Measurements from ENCODE around the gene HMGXB4. TPM values are rescaled to one million over a fixed set of nuclear protein-coding genes. Genes with fewer than 3 reads are reported as not detected.

The HMGXB4 gene
- total and polyA plus RNA-seq, 9 of the 15 experiments (the other 6 are each of a cell fraction or from before 2014, with no cell fraction given): 9.9 to 31.4 (median 24.8) TPM

DNA sequence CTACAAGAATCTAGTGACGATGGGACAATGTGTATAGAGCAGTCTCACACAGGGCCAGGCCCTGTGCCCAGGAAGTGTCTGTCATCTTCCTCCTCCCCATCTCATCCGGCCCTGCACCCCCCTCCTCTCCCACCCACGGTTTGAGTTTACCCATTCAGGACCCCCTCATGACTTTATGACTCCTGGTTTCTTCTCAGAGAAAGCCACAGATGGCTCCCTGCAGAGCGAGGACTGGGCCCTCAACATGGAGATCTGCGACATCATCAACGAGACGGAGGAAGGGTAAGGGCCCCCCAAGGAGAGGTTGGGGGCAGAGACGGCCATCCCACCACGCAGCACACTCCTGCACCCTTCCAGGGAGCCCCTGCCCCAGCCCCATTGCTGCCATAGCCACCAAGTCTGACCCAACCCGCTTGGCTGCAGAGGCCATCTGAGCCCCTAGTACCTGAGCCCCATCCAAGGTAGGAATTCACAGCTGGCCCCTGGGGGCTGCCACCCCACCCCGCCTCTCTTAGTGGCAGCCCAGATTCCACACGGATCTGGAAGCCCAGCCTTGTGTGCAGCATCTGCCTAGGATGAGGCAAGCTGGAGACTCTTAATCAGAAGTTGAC is 60.5 kb downstream of the HMGXB4 start:
- Histone ChIP-seq H3K4me2 (ENCODE audit: insufficient read depth, low read length) (no peak overlapping the region), H3K9me3 (replicated peaks; ENCODE audit: control insufficient read depth, insufficient read depth, low read depth, low read length) (no peaks in the 10 kb centered on the region), H3K4me1 (replicated peaks in 1 of 2; ENCODE audit: control insufficient read depth in 2 of 2, insufficient read depth in 2 of 2, low read length in 2 of 2) (peaks cover 0 to 3% of the 10 kb centered on the region in 2 experiments; a peak in 2 of 5 replicates), H3K27me3 (ENCODE audit: control insufficient read depth in 2 of 2, insufficient read depth in 2 of 2, low read length in 2 of 2) (no peaks in the 10 kb centered on the region), H3K79me2 (ENCODE audit: control insufficient read depth, insufficient read depth, low read length) (no peaks in the 10 kb centered on the region), H3K9ac (ENCODE audit: insufficient read depth in 1 of 2, low read depth in 2 of 2, low read length in 2 of 2) (no peak overlapping the region), H4K20me1 (replicated peaks; ENCODE audit: control insufficient read depth, insufficient read depth, low read length) (no peaks in the 10 kb centered on the region), H3K27ac (ENCODE audit: extremely low read depth, low read depth, low read length) (no peak overlapping the region), H3K36me3 (ENCODE audit: control insufficient read depth, insufficient read depth, low read length) (peaks cover 11% of the 10 kb centered on the region; the same call in 1 of the 3 replicates), H2AFZ (ENCODE audit: low read depth, low read length) (no peak overlapping the region), H3K9me1 (ENCODE audit: control insufficient read depth, insufficient read depth, low read length) (no peaks in the 10 kb centered on the region), H3K4me3 (no peak overlapping the region)
- TF ChIP-seq TBP (optimal IDR thresholded peaks at IDR 0.05; ENCODE audit: low read depth, low read length) (no peak), ZNF644 (tag; IDR thresholded peaks at IDR 0.05; ENCODE audit: low read depth) (no peak), ZNF311 (CRISPR knock-in tag; IDR thresholded peaks at IDR 0.05) (no peak), FOXA3 (CRISPR knock-in tag; conservative IDR thresholded peaks at IDR 0.05 in 1 of 2, IDR thresholded peaks at IDR 0.05 in 1 of 2) (no peak)
- ChIA-PET CTCF (ENCODE audit: low intra/inter-chr PET ratio) (no interaction called here), POLR2A (interaction anchor here (0.7 kb wide), 1 partner anchor 8 kb away, joined by 3 read pairs; no protein-coding TSS in a partner anchor)
- in situ Hi-C loops (cut with MboI) (no loop called here), intact Hi-C loops (cut with micrococcal nuclease) (no loop called here)
- 56% methylated on average over 4 of the region's 12 CpGs for WGBS (ENCODE audit: insufficient coverage, low coverage, missing lambda C conversion rate)
- ATAC-seq: no peak
- no TSS peak for BruUV-seq (replicated peaks)
- DNase-seq (ENCODE audit: extremely low read depth in 1 of 4, low spot score in 3 of 4): no peak
- FAIRE-seq: no peak
